H9 (cell line): Measurements from ENCODE around the gene SLAMF7. TPM values are rescaled to one million over a fixed set of nuclear protein-coding genes. Genes with fewer than 3 reads are reported as not detected.

ENCODE experiments used
- DNase-seq: peaks from one replicate; pipeline ENCODE4 v3.0.0-alpha.2; 2017
- H2AFZ ChIP-seq: one replicate; pipeline ENCODE4 v1.6.1; 2013; ENCODE audit warnings: mild to moderate bottlenecking, low read length, control low read depth, moderate library complexity
- H2AK5ac ChIP-seq: 2 replicates; pipeline ENCODE4 v1.6.1; 2013; ENCODE audit warnings: low read length, control low read depth, mixed read lengths; ENCODE audit not compliant: insufficient read length
- H2BK120ac ChIP-seq: one replicate; pipeline ENCODE4 v1.6.1; 2013; ENCODE audit warnings: low read depth, mild to moderate bottlenecking, low read length, control low read depth, inconsistent platforms; ENCODE audit not compliant: poor library complexity, severe bottlenecking
- H2BK12ac ChIP-seq: 2 replicates; pipeline ENCODE4 v1.6.1; 2013; ENCODE audit warnings: low read length, control low read depth, mixed read lengths, low read depth; ENCODE audit not compliant: insufficient read length
- H2BK15ac ChIP-seq: 2 replicates; pipeline ENCODE4 v1.6.1; 2013; ENCODE audit warnings: low read depth, low read length, control low read depth
- H2BK20ac ChIP-seq: one replicate; pipeline ENCODE4 v1.6.1; 2013; ENCODE audit warnings: low read depth, mild to moderate bottlenecking, low read length, control low read depth, inconsistent platforms; ENCODE audit not compliant: poor library complexity, severe bottlenecking
- H2BK5ac ChIP-seq: 2 replicates; pipeline ENCODE4 v1.6.1; 2013; ENCODE audit warnings: low read length, control low read depth, mixed read lengths; ENCODE audit not compliant: insufficient read length
- H3K14ac ChIP-seq: 2 replicates; pipeline ENCODE4 v1.6.1; 2013; ENCODE audit warnings: low read length, control low read depth; ENCODE audit not compliant: insufficient read depth
- H3K18ac ChIP-seq: 2 replicates; pipeline ENCODE4 v1.6.1; 2013; ENCODE audit warnings: low read depth, mild to moderate bottlenecking, mixed read lengths, low read length, control low read depth; ENCODE audit not compliant: insufficient read length
- H3K23ac ChIP-seq: 2 replicates; pipeline ENCODE4 v1.6.1; 2013; ENCODE audit warnings: low read length, control low read depth, mixed read lengths, low read depth; ENCODE audit not compliant: insufficient read length
- H3K23me2 ChIP-seq: 2 replicates; pipeline ENCODE4 v1.6.1; 2013; ENCODE audit warnings: low read depth, mild to moderate bottlenecking, mixed read lengths, low read length, control low read depth; ENCODE audit not compliant: insufficient read length, poor library complexity, severe bottlenecking
- H3K27ac ChIP-seq: 2 replicates; pipeline ENCODE4 v1.5.1; 2013; ENCODE audit warnings: low read length, control low read depth, mixed read lengths, low read depth; ENCODE audit not compliant: insufficient read length
- H3K27me3 ChIP-seq: 2 replicates; pipeline ENCODE4 v1.6.1; 2013; ENCODE audit warnings: low read length, control low read depth, inconsistent platforms; ENCODE audit not compliant: insufficient read depth
- H3K4ac ChIP-seq: 2 replicates; pipeline ENCODE4 v1.6.1; 2013; ENCODE audit warnings: low read depth, mild to moderate bottlenecking, control low read depth, inconsistent platforms, low read length, moderate library complexity
- H3K4me1 ChIP-seq: 2 replicates; pipeline ENCODE4 v1.6.1; 2013; ENCODE audit warnings: low read length, control low read depth, inconsistent platforms; ENCODE audit not compliant: insufficient read depth
- H3K4me2 ChIP-seq: 2 replicates; pipeline ENCODE4 v1.6.1; 2013; ENCODE audit warnings: low read length, control low read depth, mixed read lengths; ENCODE audit not compliant: insufficient read length, insufficient read depth
- H3K56ac ChIP-seq: 2 replicates; pipeline ENCODE4 v1.6.1; 2013; ENCODE audit warnings: low read depth, mild to moderate bottlenecking, mixed read lengths, low read length, control low read depth; ENCODE audit not compliant: insufficient read length
- H3K79me1 ChIP-seq: 2 replicates; pipeline ENCODE4 v1.6.1; 2013; ENCODE audit warnings: low read depth, mild to moderate bottlenecking, moderate library complexity, low read length, control low read depth, inconsistent platforms; ENCODE audit not compliant: insufficient read depth, poor library complexity, severe bottlenecking
- H3K79me2 ChIP-seq: 2 replicates; pipeline ENCODE4 v1.6.1; 2013; ENCODE audit warnings: low read length, control low read depth, inconsistent platforms; ENCODE audit not compliant: insufficient read depth
- H3K9ac ChIP-seq: 2 replicates; pipeline ENCODE4 v1.6.1; 2013; ENCODE audit warnings: low read length, control low read depth, mixed read lengths; ENCODE audit not compliant: insufficient read length; ENCODE audit errors: extremely low read depth
- H3K9me3 ChIP-seq: one replicate; pipeline ENCODE4 v1.6.1; 2013; ENCODE audit warnings: low read depth, low read length, inconsistent platforms; ENCODE audit not compliant: control insufficient read depth
- H3T11ph ChIP-seq: one replicate; pipeline ENCODE4 v1.6.1; 2013; ENCODE audit warnings: mild to moderate bottlenecking, low read length, control low read depth, inconsistent platforms
- H4K20me1 ChIP-seq: one replicate; pipeline ENCODE4 v1.6.1; 2013; ENCODE audit not compliant: control insufficient read depth, insufficient read length, insufficient read depth
- H4K5ac ChIP-seq: 2 replicates; pipeline ENCODE4 v1.6.1; 2013; ENCODE audit warnings: low read depth, mild to moderate bottlenecking, mixed read lengths, low read length, control low read depth; ENCODE audit not compliant: insufficient read length
- H4K8ac ChIP-seq: replicated peaks from 2 replicates; pipeline ENCODE4 v1.6.1; 2013; ENCODE audit warnings: low read length, control low read depth, mixed read lengths, low read depth; ENCODE audit not compliant: insufficient read length
- H4K91ac ChIP-seq: 2 replicates; pipeline ENCODE4 v1.6.1; 2013; ENCODE audit warnings: low read depth, mild to moderate bottlenecking, moderate library complexity, mixed read lengths, low read length, control low read depth; ENCODE audit not compliant: insufficient read length
- H3K27ac Mint-ChIP-seq, 3 experiments: 2 replicates in 2 of 3; 3 replicates in 1 of 3; pipeline ENCODE4 v1.8.0; 2020 to 2021; ENCODE audit warnings: mixed read lengths in 3 of 3, mild to moderate bottlenecking in 1 of 3, moderate library complexity in 1 of 3
- H3K27me3 Mint-ChIP-seq: 2 replicates; pipeline ENCODE4 v1.8.0; 2021; ENCODE audit warnings: low read depth, mild to moderate bottlenecking, moderate library complexity, mixed read lengths
- H3K36me3 Mint-ChIP-seq, 3 experiments: 2 replicates in 2 of 3; 3 replicates in 1 of 3; pipeline ENCODE4 v1.8.0; 2020 to 2021; ENCODE audit warnings: low read depth in 3 of 3, mixed read lengths in 3 of 3; ENCODE audit not compliant: insufficient read depth in 1 of 3
- H3K4me1 Mint-ChIP-seq, 2 experiments: 2 replicates each; pipeline ENCODE4 v1.8.0; 2020; ENCODE audit warnings: mixed read lengths in 2 of 2
- H3K4me3 Mint-ChIP-seq, 2 experiments: 2 replicates in 1 of 2; 3 replicates in 1 of 2; pipeline ENCODE4 v1.8.0; 2020 to 2021; ENCODE audit warnings: mild to moderate bottlenecking in 2 of 2, mixed read lengths in 2 of 2, moderate library complexity in 1 of 2
- H3K9me3 Mint-ChIP-seq, 2 experiments: 2 replicates in 1 of 2; 3 replicates in 1 of 2; pipeline ENCODE4 v1.8.0; 2020; ENCODE audit warnings: mild to moderate bottlenecking in 2 of 2, mixed read lengths in 2 of 2, moderate library complexity in 1 of 2
- CTCF ChIP-seq: fragments of 200-600 bp; sonication (generic); conservative IDR thresholded peaks from 3 replicates; pipeline ENCODE4 v1.8.0; 2021; ENCODE audit warnings: antibody characterized with exemption, mild to moderate bottlenecking
- WGBS: extraction: QIAGEN DNeasy Blood & Tissue Kit; methylation state at CpG from one replicate; pipeline ENCODE4 v1.1.7; 2013; ENCODE audit warnings: missing lambda C conversion rate, low lambda C conversion rate, mixed read lengths; ENCODE audit not compliant: insufficient read length; ENCODE audit errors: extremely low coverage; 5-methylcytosine and 5-hydroxymethylcytosine counted together
- total RNA-seq: library from RNA; stranded (reverse); gene quantifications from 2 replicates; pipeline ENCODE4 v1.2.1, GENCODE V29; 2021

The SLAMF7 gene
- total RNA-seq, 1 experiment from 2014 or later, result not detected

- Histone ChIP-seq H3K4me2 (no peak overlapping the region), H3K4me1 (peaks cover 3% of the 10 kb centered on the region; the same call in 1 of the 2 replicates), H4K8ac (no peak overlapping the region), H2BK120ac (no peak overlapping the region), H3K79me1 (no peaks in the 10 kb centered on the region), H3T11ph (no peak overlapping the region), H3K18ac (no peak overlapping the region), H3K23ac (no peak overlapping the region), H2AFZ (no peak overlapping the region), H3K79me2 (no peaks in the 10 kb centered on the region), H3K27me3 (no peaks in the 10 kb centered on the region), H3K9ac (no peak overlapping the region), H2AK5ac (no peak overlapping the region), H2BK15ac (no peak overlapping the region), H2BK12ac (no peak overlapping the region), H4K20me1 (no peaks in the 10 kb centered on the region), H3K14ac (no peak overlapping the region), H4K91ac (no peak overlapping the region), H4K5ac (no peak overlapping the region), H2BK5ac (no peak overlapping the region), H3K23me2 (no peaks in the 10 kb centered on the region), H3K27ac (no peak overlapping the region), H3K56ac (no peak overlapping the region), H3K4ac (no peak overlapping the region), H2BK20ac (no peak overlapping the region), H3K9me3 (no peaks in the 10 kb centered on the region)
- H3K27ac Mint-ChIP-seq, result no peak overlapping the region
- H3K36me3 Mint-ChIP-seq, result no peaks in the 10 kb centered on the region
- H3K9me3 Mint-ChIP-seq, result no peaks in the 10 kb centered on the region
- H3K4me1 Mint-ChIP-seq, result peaks cover 14 to 16% of the 10 kb centered on the region in 2 experiments
- no peaks in the 10 kb centered on the region for H3K27me3 Mint-ChIP-seq
- TF ChIP-seq CTCF, result no peak
- no peak for DNase-seq
- H3K4me3 Mint-ChIP-seq, result no peak overlapping the region
- no CpG with 5 or more reads among the region's 2 CpGs for WGBS
Observed at GRCh38 chr1:160750608-160751007, 11.6 kb downstream of the SLAMF7 start.
